Tibial nerve (tissue), 4 donors: ENCODE data around the gene PRKCB.

Experiments used
- CTCF ChIP-seq, 5 experiments: fragments of 200-600 bp in 3 of 5; fragments of 450-650 bp in 2 of 5; sonication (generic) in 3 of 5; IDR thresholded peaks; one replicate each; pipeline ENCODE4 v1.5.1; 2016 to 2019; ENCODE audit warnings: antibody characterized with exemption in 5 of 5, mild to moderate bottlenecking in 3 of 5, moderate library complexity in 2 of 5
- EP300 ChIP-seq, 2 donors: sonication (generic); formaldehyde crosslinking; IDR thresholded peaks; one replicate each; pipeline ENCODE4 v1.6.1; 2017; ENCODE audit warnings: antibody characterized with exemption in 2 of 2, mild to moderate bottlenecking in 1 of 2
- POLR2A ChIP-seq, 2 donors: fragments of 450-650 bp; IDR thresholded peaks; one replicate each; pipeline ENCODE4 v1.6.1; 2017; ENCODE audit warnings: antibody characterized with exemption in 2 of 2, mild to moderate bottlenecking in 2 of 2, moderate library complexity in 2 of 2

GRCh38 chr16:24146518-24146917 lies 310.7 kb downstream of the PRKCB start:
- TF ChIP-seq CTCF (IDR thresholded peaks at IDR 0.05) (no peak), POLR2A (IDR thresholded peaks at IDR 0.05) (no peak), EP300 (IDR thresholded peaks at IDR 0.05) (no peak)
